Parathyroid adenoma (tissue), 2 donors: ENCODE results near the gene FXYD3.

ENCODE experiments used
- H2AFZ ChIP-seq: fragments of 300-600 bp; sonication (generic); one replicate; pipeline ENCODE4 v1.7.0; 2017; ENCODE audit warnings: antibody characterized with exemption, mild to moderate bottlenecking
- H3K27ac ChIP-seq: fragments of 300-600 bp; sonication (generic); one replicate; pipeline ENCODE4 v1.7.0; 2017
- H3K27me3 ChIP-seq: fragments of 300-600 bp; sonication (generic); one replicate; pipeline ENCODE4 v1.7.0; 2017; ENCODE audit warnings: low read length; ENCODE audit not compliant: control insufficient read depth, insufficient read depth
- H3K36me3 ChIP-seq: fragments of 300-600 bp; sonication (generic); one replicate; pipeline ENCODE4 v1.7.0; 2017; ENCODE audit warnings: low read length; ENCODE audit not compliant: control insufficient read depth, insufficient read depth
- H3K4me1 ChIP-seq: fragments of 300-600 bp; sonication (generic); one replicate; pipeline ENCODE4 v1.7.0; 2017; ENCODE audit warnings: control low read depth
- H3K4me2 ChIP-seq: fragments of 300-600 bp; sonication (generic); one replicate; pipeline ENCODE4 v1.7.0; 2017; ENCODE audit warnings: low read length
- H3K4me3 ChIP-seq: fragments of 300-600 bp; sonication (generic); one replicate; pipeline ENCODE4 v1.7.0; 2017; ENCODE audit warnings: low read depth, low read length
- H3K79me2 ChIP-seq: fragments of 300-600 bp; sonication (generic); one replicate; pipeline ENCODE4 v1.7.0; 2017; ENCODE audit warnings: control low read depth
- H3K9ac ChIP-seq: fragments of 300-600 bp; sonication (generic); one replicate; pipeline ENCODE4 v1.7.0; 2017; ENCODE audit warnings: mild to moderate bottlenecking
- H3K9me3 ChIP-seq: fragments of 300-600 bp; sonication (generic); one replicate; pipeline ENCODE4 v1.7.0; 2017; ENCODE audit warnings: low read length; ENCODE audit not compliant: control insufficient read depth
- TF ChIP-seq, protein P1 (sequence below): fragments of 300-600 bp; sonication (generic); IDR thresholded peaks from one replicate; pipeline ENCODE4 v1.7.0; 2017; ENCODE audit warnings: antibody characterized with exemption, mild to moderate bottlenecking
- donor health status: primary hyperparathyroidism.

Gene FXYD3

DNA sequence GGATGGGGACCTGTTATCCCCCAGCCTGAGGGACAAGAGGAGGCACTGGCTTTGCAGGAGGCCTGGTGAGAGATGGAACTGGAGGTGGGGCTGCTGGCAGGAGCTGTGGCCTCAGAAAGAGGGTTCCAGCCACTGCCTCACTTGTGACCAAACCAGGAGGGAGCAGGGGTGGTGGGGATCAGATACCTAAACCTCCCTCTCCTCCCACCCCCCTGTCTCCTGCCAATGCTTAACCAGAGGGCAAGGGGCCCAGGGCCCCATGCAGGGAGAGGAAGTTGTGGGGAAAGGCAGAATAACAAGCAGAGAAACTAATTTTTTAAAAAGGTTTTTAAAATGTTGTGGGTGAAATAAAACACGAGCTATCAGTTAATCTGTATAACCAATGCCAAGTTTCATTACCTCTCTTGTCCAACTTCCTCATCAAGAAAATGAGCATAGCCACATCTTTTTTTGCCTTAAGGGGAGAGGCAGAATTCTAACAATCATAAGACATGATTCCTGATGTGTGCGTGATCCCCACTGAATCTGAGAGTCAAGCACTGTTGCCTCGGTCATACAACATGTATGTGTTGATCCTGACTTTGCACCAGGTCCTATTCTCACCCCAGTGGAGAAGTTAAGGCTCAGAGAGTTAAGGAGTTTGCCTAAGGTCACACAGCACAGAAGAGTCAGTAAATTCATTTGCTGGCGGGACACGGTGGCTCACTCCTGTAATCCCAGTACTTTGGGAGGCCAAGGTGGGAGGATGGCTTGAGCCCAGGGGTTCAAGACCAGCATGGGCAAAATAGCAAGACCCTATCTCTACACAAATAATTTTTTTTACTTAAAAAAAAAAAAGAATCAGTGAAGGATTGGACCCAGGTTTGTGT is 51.9 kb downstream of the FXYD3 start:
- Histone ChIP-seq H3K27ac (no peak overlapping the region), H3K27me3 (no peaks in the 10 kb centered on the region), H3K4me1 (no peaks in the 10 kb centered on the region), H2AFZ (no peak overlapping the region), H3K4me2 (no peak overlapping the region), H3K4me3 (no peak overlapping the region), H3K79me2 (no peaks in the 10 kb centered on the region), H3K9ac (no peak overlapping the region), H3K9me3 (no peaks in the 10 kb centered on the region), H3K36me3 (no peaks in the 10 kb centered on the region)
- TF ChIP-seq, protein P1, sequence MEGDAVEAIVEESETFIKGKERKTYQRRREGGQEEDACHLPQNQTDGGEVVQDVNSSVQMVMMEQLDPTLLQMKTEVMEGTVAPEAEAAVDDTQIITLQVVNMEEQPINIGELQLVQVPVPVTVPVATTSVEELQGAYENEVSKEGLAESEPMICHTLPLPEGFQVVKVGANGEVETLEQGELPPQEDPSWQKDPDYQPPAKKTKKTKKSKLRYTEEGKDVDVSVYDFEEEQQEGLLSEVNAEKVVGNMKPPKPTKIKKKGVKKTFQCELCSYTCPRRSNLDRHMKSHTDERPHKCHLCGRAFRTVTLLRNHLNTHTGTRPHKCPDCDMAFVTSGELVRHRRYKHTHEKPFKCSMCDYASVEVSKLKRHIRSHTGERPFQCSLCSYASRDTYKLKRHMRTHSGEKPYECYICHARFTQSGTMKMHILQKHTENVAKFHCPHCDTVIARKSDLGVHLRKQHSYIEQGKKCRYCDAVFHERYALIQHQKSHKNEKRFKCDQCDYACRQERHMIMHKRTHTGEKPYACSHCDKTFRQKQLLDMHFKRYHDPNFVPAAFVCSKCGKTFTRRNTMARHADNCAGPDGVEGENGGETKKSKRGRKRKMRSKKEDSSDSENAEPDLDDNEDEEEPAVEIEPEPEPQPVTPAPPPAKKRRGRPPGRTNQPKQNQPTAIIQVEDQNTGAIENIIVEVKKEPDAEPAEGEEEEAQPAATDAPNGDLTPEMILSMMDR = no peak

DNA sequence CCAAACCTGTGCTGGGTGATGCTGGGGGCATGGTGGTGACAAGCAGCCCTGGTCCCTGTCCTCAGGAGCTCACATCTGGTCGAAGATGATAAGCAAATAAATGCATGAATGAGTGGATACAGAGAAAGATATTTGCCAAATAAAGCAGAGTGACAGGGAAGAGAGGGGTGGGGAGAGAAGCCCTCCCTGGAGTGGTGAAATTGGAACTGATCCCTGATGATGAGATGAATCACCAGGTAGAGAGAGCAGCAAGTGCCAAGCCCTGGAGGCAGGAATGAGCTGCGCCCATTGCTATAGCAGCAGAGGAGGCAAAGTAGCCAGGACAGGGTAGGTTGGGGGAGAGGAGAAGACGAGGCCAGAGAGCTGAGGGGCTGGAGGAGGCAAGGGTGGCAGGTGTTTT is 52.6 kb downstream of the FXYD3 start:
- TF ChIP-seq, protein P1 = no peak
- H3K4me3 ChIP-seq = no peak overlapping the region
- H3K27ac ChIP-seq = no peak overlapping the region
- no peak overlapping the region for H3K4me2 ChIP-seq
- H3K27me3 ChIP-seq = no peaks in the 10 kb centered on the region
- H3K79me2 ChIP-seq = no peaks in the 10 kb centered on the region
- no peaks in the 10 kb centered on the region for H3K4me1 ChIP-seq
- no peaks in the 10 kb centered on the region for H3K9me3 ChIP-seq
- H3K9ac ChIP-seq = no peak overlapping the region
- no peaks in the 10 kb centered on the region for H3K36me3 ChIP-seq
- no peak overlapping the region for H2AFZ ChIP-seq

DNA sequence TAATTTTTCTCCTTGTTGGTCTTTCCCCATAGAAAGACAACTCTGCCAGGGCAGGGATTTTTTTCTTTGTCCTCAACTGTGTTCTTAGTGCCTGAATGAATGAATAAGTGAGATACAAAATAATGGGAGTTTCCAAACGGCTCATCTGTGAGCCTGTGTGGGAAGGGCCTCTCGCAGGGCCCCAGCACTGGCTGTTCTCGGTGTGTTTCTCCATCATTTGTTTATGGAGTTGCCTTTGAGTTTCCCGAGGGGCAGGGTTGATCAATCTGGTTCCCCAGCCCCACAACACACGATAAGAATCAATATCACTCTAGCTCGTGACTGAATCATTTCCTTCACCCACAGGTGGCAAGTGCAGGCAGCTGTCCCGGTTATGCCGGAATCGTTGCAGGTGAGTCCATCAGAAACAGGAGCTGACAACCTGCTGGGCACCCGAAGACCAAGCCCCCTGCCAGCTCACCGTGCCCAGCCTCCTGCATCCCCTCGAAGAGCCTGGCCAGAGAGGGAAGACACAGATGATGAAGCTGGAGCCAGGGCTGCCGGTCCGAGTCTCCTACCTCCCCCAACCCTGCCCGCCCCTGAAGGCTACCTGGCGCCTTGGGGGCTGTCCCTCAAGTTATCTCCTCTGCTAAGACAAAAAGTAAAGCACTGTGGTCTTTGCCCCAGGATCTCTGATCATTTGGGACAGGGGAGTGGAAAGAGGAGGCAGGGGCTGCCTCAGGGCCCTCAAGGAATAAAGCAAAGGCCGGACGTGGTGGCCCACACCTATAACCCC is 53.8 kb downstream of the FXYD3 start:
- Histone ChIP-seq H2AFZ (no peak overlapping the region), H3K9ac (no peak overlapping the region), H3K9me3 (no peaks in the 10 kb centered on the region), H3K79me2 (no peaks in the 10 kb centered on the region), H3K4me3 (no peak overlapping the region), H3K27ac (no peak overlapping the region), H3K4me2 (no peak overlapping the region), H3K27me3 (no peaks in the 10 kb centered on the region), H3K4me1 (no peaks in the 10 kb centered on the region), H3K36me3 (no peaks in the 10 kb centered on the region)
- TF ChIP-seq, protein P1 = no peak

DNA sequence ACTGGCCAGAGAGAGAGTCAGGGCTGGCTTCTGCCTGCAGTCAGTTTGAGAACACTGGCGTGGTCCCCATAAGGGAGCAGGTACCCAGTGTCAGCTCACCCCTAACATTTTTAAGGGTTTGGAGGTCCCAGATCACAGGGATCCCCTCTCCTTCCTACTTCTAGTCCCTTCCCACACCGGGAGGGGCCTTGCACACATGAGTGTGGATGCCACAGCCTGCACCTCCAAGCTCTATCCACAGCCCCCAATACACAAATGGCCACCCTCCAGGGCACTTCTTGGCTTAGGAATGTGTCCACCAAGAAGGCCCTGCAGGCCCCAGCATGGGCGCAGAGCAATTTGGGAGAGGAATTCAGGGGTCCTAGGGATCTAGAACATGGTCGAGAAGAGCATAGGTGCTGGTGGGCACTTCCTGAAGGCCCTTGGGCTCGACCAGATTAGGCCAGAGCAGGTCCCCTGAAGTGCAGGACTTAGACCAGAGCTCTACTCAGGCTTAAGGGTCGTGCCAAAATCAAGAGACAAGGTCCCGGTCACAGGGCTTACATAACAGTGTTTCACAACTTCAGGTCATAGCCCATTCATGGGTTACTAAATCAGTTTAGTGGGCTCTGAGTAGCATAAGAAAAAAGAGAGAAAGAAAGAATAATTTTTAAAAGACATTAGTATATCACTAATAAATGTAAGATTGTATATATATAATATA is 54.9 kb downstream of the FXYD3 start:
- no peaks in the 10 kb centered on the region for H3K4me1 ChIP-seq
- H3K4me3 ChIP-seq = no peak overlapping the region
- H3K36me3 ChIP-seq = no peaks in the 10 kb centered on the region
- H3K79me2 ChIP-seq = no peaks in the 10 kb centered on the region
- no peak overlapping the region for H3K4me2 ChIP-seq
- H3K9ac ChIP-seq = no peak overlapping the region
- no peaks in the 10 kb centered on the region for H3K27me3 ChIP-seq
- no peaks in the 10 kb centered on the region for H3K9me3 ChIP-seq
- TF ChIP-seq, protein P1 = no peak
- H2AFZ ChIP-seq = no peak overlapping the region
- no peak overlapping the region for H3K27ac ChIP-seq
